Duodenal mucosa (tissue), 2 donors: ENCODE results near the gene CMBL.
"Not testable (repeated sequence)": the region's sequence is repeated elsewhere in the genome, so short reads cannot be mapped to it uniquely, and the experiment has no call there.

Source experiments
- H3K27ac ChIP-seq: one replicate; pipeline ENCODE4 v1.7.0; 2013; ENCODE audit warnings: low read depth, low read length
- H3K27me3 ChIP-seq, 2 donors: one replicate each; pipeline ENCODE4 v1.7.0; 2013; ENCODE audit warnings: low read length in 2 of 2, control low read depth in 1 of 2; ENCODE audit not compliant: insufficient read depth in 2 of 2, control insufficient read depth in 1 of 2
- H3K36me3 ChIP-seq, 2 donors: one replicate each; pipeline ENCODE4 v1.7.0; 2013; ENCODE audit warnings: low read length in 2 of 2, control low read depth in 1 of 2; ENCODE audit not compliant: insufficient read depth in 2 of 2, control insufficient read depth in 1 of 2
- H3K4me1 ChIP-seq, 2 donors: one replicate each; pipeline ENCODE4 v1.7.0; 2013; ENCODE audit warnings: low read length in 2 of 2, control low read depth in 1 of 2; ENCODE audit not compliant: insufficient read depth in 2 of 2, control insufficient read depth in 1 of 2
- H3K4me3 ChIP-seq, 2 donors: one replicate each; pipeline ENCODE4 v1.7.0; 2013; ENCODE audit warnings: low read length in 2 of 2, low read depth in 1 of 2
- H3K9ac ChIP-seq, 2 donors: one replicate each; pipeline ENCODE4 v1.7.0; 2013; ENCODE audit warnings: low read length in 2 of 2, low read depth in 1 of 2
- H3K9me3 ChIP-seq, 2 donors: one replicate each; pipeline ENCODE4 v1.7.0; 2013; ENCODE audit warnings: low read length in 2 of 2, control low read depth in 1 of 2; ENCODE audit not compliant: control insufficient read depth in 1 of 2

CMBL gene

DNA sequence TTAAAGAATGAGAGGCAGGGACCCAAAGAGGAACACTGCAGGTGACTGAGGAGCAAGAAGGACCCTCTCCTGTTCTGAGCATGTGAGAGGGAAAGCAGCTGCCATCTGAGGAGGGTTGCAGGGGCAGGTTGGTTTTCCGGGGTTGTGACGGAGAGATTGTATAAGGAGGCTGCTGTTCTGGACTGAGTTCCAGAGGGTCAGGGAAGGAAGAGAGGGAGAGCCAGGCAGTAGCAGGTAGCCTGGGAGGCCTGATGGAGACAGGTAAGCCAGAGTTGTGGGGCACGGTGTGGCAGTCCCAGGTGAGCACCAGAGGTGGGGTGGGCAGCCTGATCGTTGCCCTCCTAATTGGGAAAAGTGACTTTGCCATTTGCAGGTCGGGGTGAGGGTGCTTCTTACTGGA is 47.8 kb downstream of the CMBL start:
- H3K9ac ChIP-seq: no peak overlapping the region
- no peaks in the 10 kb centered on the region for H3K27me3 ChIP-seq
- H3K27ac ChIP-seq: no peak overlapping the region
- H3K4me1 ChIP-seq: no peaks in the 10 kb centered on the region
- peaks cover 72 to 100% of the 10 kb centered on the region in 2 donors for H3K36me3 ChIP-seq
- H3K4me3 ChIP-seq: no peak overlapping the region
- H3K9me3 ChIP-seq: no peaks in the 10 kb centered on the region

DNA sequence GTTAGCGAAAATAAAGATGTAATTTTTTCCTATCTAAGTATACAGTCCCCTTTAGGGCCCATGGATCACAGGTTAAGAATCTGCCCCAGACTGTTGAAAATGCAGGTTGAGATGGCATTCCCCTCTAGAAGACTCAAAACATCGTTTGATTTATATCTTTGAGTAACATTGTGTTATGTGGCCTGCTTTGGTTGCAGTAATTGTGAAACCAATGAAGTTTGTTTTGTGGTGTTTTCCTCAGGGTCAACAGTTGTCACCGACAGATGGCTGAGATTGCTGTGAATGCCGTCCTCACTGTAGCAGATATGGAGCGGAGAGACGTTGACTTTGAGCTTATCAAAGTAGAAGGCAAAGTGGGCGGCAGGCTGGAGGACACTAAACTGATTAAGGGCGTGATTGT is 49.8 kb downstream of the CMBL start:
- Histone ChIP-seq H3K27ac (no peak overlapping the region), H3K27me3 (no peaks in the 10 kb centered on the region), H3K4me3 (no peak overlapping the region), H3K36me3 (peaks cover 70 to 96% of the 10 kb centered on the region in 2 donors), H3K4me1 (peaks cover 0 to 4% of the 10 kb centered on the region in 2 donors), H3K9ac (no peak overlapping the region), H3K9me3 (no peaks in the 10 kb centered on the region)

DNA sequence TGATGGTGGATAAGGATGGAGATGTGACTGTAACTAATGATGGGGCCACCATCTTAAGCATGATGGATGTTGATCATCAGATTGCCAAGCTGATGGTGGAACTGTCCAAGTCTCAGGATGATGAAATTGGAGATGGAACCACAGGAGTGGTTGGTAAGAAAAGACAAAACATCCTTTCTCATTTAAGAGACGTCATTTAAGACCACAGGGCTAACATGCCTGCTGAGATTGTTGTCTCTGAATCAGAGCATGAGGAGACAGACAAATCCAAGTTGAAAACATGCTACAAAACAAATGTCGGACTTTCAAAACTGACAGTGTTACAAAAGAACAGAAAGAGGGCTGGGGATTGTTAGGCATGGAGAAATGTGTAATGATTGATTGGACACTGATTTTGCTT is 53.0 kb downstream of the CMBL start:
- Histone ChIP-seq H3K4me3 (no peak overlapping the region), H3K27me3 (no peaks in the 10 kb centered on the region), H3K36me3 (peaks cover 49 to 64% of the 10 kb centered on the region in 2 donors), H3K27ac (no peak overlapping the region), H3K4me1 (peaks cover 14 to 17% of the 10 kb centered on the region in 2 donors), H3K9me3 (no peaks in the 10 kb centered on the region), H3K9ac (no peak overlapping the region)

DNA sequence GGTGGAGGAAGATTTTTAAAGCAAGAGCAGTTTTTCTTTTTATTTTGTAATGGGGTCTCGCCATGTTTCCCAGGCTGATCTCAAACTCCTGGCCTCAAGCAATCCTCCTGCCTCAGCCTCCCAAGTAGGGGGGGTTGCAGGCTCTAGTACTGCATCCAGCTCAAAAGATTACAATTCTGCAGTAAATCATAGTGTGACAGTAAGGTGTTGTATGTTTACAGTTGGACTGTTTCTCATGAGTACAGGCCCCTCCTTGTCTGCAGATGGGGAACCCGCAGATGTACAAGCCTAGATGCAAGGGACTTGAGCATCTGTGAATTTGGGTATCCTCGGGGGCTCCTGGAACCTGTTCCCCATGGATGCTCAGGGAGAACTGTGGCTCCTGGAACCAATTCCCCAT is 54.3 kb downstream of the CMBL start:
- Histone ChIP-seq H3K27me3 (no peaks in the 10 kb centered on the region), H3K4me1 (peaks cover 20 to 22% of the 10 kb centered on the region in 2 donors), H3K27ac (no peak overlapping the region), H3K4me3 (no peak overlapping the region), H3K9ac (no peak overlapping the region), H3K36me3 (peaks cover 37 to 51% of the 10 kb centered on the region in 2 donors), H3K9me3 (no peaks in the 10 kb centered on the region)

DNA sequence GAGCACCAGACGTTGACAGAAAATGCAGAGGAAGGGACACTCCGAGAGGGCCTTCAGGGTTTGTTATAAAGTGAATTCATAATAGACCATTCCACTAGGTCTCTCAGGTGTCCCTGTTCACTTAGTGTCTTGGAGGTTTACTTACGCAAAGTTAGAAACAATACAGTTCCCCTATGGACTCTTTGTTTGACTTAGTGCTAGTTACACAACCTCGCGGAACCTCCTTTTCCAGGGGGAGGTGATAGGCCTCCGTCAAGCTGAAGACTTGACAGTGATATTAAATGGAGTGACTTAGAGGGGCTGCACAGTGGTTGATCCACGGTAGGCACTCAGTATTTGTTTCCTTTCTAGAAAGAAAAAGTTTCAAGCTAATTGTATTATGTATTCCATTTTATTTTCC is 56.3 kb downstream of the CMBL start:
- H3K4me1 ChIP-seq: peaks cover 20 to 24% of the 10 kb centered on the region in 2 donors
- H3K9me3 ChIP-seq: no peaks in the 10 kb centered on the region
- no peaks in the 10 kb centered on the region for H3K27me3 ChIP-seq
- peak overlapping the region; percentile 81 to 98 for H3K4me3 ChIP-seq
- peak overlapping the region; percentile 72 to 99 for H3K9ac ChIP-seq
- no peak overlapping the region for H3K27ac ChIP-seq
- peaks cover 23 to 32% of the 10 kb centered on the region in 2 donors for H3K36me3 ChIP-seq

DNA sequence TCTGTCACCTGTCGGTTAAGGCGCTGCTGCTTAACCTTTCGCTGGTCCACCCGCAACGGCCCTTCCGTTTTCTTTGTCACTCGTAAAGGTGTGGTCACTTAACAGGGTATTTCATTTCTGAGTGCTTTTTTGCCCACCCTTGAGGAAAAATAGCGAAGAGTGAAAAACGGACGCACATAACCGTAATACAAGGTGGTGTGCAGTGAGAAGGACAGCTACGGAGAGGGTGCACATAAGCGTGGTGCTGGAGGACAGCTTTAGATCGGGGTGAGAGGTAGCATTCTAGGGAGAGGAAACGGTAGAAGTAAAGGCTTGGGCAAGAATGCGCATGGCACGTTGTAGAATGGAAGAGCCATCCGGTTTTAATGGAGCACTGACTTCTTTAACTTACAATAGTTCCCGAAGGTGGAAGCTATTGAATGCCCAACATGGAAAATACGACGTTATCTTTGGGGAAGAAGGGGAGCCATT is 56.9 kb downstream of the CMBL start:
- Histone ChIP-seq H3K36me3 (peaks cover 20 to 26% of the 10 kb centered on the region in 2 donors), H3K27ac (no peak overlapping the region), H3K9me3 (no peaks in the 10 kb centered on the region), H3K27me3 (no peaks in the 10 kb centered on the region), H3K4me1 (peaks cover 20 to 24% of the 10 kb centered on the region in 2 donors), H3K4me3 (peak overlapping the region; percentile 81 to 98), H3K9ac (peak overlapping the region; percentile 72 to 99)

DNA sequence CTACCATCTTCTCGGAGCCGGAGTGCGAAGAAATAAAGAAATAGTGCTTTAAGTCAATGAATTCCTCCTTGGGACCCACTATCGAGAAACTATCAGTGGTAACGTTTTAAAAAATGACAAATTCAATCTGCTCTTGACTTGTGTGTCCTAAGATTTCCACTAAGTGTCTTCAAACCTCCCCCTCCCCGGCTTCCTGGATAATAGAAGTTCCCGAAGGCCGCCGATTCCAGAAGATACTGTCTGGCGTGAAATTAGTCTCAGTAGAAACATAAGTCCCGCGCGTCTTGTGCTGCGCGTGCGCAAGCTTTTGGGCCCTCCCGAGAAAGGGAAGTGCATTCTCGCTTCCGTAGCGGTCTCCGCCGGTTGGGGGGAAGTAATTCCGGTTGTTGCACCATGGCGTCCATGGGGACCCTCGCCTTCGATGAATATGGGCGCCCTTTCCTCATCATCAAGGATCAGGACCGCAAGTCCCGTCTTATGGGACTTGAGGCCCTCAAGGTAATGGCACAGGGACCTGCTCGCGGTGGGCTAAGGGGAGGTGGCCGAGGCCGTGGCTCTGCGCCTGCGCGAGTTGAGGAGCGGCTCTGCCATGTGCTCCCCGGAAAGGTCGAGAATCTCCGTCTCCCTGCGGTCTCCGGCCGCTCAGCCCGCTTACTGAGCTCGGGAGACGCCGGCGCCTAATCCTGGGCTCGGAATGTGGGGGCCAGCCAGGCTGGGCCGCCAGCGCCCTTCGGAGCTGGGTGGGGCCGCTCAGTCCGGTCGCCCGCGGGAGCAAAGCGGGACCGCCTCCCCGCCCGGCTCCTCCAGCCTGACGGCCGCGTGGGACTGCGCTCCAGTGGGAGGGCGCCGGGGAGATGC is 57.5 kb downstream of the CMBL start, which contains the start of gene CCT5:
Gene CCT5, plus strand, starts transcription at position 333 of the 858 bp plus-strand sequence. Its CDS starts 61 bp downstream, at position 394.
- Histone ChIP-seq H3K27ac (peak within 1 kb of the TSS; percentile 80), H3K4me1 (peaks cover 20 to 24% of the 10 kb centered on the region in 2 donors), H3K36me3 (peaks cover 15 to 19% of the 10 kb centered on the region in 2 donors), H3K9me3 (no peaks in the 10 kb centered on the region), H3K27me3 (no peaks in the 10 kb centered on the region), H3K4me3 (peak within 1 kb of the TSS; percentile 81 to 98), H3K9ac (peak within 1 kb of the TSS; percentile 72 to 99)

DNA sequence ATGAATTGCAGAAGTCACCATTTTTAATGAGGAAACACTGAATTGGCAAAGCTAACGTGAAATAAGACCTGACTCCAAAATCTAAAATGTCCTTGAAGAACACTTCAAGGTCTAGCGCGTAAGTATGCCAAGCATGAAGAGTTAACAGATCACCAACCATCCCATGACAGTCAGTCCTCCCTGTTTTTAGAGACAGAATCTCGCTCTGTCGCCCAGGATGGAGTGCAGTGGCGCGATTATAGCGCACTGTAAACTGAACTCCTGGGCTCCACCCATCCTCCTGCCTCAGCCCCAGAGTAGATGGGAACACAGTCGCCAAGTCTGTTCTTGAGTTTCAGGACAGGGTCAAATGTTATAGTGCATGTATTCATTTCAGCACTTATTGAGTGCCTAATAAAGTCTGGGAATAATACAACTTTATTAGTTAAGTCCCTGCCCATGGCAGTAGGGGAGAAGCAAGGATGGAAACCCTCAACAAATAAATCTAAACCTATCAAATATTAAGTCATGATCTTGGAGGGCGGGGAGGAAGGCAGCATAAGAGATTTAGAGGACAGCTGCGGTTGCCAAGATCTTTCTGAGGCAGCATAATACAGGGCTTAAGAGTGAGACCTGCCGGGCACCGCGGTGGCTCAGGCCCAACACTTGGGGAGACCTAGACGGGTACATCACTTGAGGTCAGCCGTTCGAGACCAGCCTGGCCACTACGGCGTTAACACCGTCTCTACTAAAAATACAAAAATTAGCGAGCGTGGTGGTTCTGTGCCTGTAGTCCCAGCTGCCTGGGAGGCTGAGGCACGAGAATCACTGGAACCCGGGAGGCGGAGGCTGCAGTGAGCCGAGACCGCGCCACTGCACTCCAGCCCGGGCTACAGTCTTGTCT is 59.1 kb downstream of the CMBL start:
- H3K9me3 ChIP-seq: no peaks in the 10 kb centered on the region
- H3K27ac ChIP-seq: no peak overlapping the region
- peak overlapping the region; percentile 66 to 72 for H3K9ac ChIP-seq
- no peaks in the 10 kb centered on the region for H3K27me3 ChIP-seq
- peaks cover 20 to 23% of the 10 kb centered on the region in 2 donors for H3K4me1 ChIP-seq
- H3K36me3 ChIP-seq: peaks cover 2 to 4% of the 10 kb centered on the region in 2 donors
- peak overlapping the region; percentile 81 to 98 for H3K4me3 ChIP-seq

DNA sequence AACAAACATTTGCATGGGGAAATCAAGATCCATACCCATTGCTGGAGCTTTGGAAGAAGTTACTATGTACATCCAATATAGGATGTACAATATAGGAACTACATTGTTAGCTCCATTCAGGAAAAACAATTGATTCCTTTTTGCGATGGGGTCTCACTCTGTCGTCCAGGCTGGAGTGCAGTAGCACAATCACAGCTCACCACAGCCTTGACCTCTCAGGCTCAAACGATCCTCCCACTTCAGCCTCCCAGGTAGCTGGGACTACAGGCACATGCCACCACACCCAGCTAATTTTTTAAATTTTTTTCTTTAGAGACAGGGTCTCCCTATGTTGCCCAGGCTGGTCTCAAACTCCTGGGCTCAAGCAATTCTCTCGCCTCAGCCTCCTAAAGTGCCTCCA is 60.5 kb downstream of the CMBL start:
- not testable (repeated sequence) for H3K9me3 ChIP-seq, H3K27me3 ChIP-seq, H3K27ac ChIP-seq, H3K9ac ChIP-seq, H3K4me3 ChIP-seq, H3K36me3 ChIP-seq
- peaks cover 20% of the 10 kb centered on the region in 2 donors for H3K4me1 ChIP-seq

DNA sequence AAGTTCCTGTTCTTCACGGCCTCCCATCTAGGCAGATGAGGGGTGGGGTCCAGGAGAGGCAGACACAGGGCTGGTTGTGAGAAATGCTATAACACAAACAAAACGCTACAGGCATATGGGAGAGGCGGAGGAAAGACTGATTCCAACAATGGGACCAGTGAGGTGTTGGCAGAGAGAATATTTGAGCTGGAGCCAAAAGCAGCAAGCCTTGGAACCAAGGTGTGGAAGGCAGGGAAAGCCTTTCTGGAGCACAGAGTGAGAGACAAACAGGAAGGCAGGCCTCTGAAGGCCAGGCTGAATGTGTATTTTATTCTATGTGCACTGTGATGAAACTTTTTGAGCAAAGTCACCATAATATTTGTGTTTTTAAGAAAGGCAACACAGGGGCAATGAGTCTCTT is 60.9 kb downstream of the CMBL start:
- no peaks in the 10 kb centered on the region for H3K9me3 ChIP-seq
- H3K4me3 ChIP-seq: no peak overlapping the region
- H3K4me1 ChIP-seq: peaks cover 15 to 16% of the 10 kb centered on the region in 2 donors
- no peaks in the 10 kb centered on the region for H3K27me3 ChIP-seq
- H3K9ac ChIP-seq: no peak overlapping the region
- no peaks in the 10 kb centered on the region for H3K36me3 ChIP-seq
- H3K27ac ChIP-seq: no peak overlapping the region
